Stimulated activated CD8-positive, alpha-beta memory T cell treated with anti-CD3 and anti-CD28 coated beads, Interleukin-12 subunit alpha, Interleukin-12 subunit beta, amount 100 ng/mL, for 24 hours (primary cell): Measurements from ENCODE around the gene LDB1.

Experiments
- DNase-seq: peaks from one replicate; pipeline ENCODE4 v3.0.0-alpha.2; 2020; ENCODE audit errors: extremely low read depth

LDB1 gene

DNA sequence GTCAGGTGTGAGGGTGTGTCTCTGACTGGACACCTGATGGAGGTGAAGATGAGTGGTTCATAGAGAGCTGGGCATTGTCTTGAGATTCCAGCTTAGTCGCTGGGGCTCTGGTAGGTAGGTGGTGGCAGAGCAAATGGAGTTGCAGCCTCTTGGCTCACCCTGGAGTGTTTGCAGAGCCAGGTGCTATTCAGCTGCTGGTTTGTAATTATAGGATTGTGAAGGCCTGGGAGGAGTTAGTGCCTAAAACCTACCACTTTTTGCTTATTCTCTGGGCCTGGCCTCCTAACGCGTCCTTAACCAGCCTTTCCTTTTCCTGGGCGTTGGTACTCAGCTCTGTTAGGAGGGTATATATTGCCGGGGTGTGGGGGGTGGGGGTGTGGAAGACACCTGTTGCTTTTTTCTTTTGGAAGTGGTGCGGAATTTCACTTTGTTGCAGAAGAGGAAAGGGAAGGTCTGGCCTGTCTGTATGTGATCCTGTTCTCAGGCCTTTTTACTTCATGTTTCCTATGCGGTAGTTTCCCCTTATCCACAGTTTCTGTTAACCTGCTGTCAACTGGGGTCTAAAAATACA is 15.9 kb upstream of the LDB1 start:
- DNase-seq = no peak

DNA sequence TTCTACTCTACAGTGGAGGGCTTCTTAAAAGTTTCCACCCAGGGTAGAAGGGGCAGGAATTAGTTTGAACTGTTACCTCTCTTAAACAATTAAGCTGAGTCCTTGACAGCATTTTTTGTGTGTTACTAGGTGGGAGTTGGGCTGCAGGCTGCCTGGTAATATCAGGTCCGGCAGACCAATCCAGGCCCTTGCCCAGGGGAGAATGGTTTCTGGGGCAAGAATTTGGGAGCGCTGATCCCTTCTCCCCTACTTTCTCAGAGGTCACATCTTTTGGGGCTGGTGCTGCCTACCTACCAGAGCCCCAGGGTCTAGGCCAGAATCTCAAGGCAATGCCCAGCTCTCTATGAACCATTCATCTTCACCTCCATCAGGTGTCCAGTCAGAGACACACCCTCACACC is 14.2 kb upstream of the LDB1 start:
- DNase-seq = no peak

GRCh38 chr10:102133373-102134195 is 13.4 kb upstream of the LDB1 start:
- peak; percentile 45 for DNase-seq

DNA sequence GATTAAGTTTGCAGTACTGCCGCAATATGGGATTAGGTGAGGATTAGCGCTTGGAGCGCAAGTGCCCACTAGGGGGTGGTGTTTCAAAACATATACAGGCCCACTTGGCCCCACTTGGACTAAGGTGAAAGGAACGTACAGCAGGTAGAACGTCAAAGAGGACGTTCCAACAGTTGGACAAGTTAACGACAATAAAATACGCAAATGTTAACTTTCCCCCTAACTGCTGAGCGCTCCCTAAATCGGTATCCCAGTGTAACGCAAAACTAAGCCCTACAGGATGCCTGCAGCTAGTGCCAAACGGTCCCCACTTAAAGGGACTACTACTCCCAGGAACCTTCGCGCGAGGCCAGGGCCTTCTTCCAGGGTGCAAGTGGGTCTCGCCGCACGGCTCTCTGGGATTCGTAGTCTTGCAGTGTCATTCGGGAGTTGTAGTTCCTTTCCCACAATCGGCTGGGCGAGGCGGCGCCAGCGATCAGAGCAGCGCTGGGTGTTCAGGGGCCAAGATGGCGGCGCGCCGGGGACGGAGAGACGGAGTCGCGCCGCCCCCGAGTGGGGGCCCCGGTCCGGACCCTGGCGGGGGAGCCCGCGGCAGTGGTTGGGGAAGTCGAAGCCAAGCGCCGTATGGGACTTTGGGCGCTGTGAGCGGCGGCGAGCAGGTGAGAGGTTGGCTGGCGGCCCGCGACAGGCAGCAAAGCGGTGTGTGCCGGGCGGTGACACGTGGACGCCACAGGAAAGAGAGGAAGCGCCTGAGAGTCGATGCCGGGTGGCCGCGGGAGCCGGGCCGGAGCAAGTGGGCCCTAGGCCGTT is 12.6 kb upstream of the LDB1 start, which contains the start of gene PPRC1:
Gene PPRC1 (plus strand): TSS at position 478 of the 810 bp plus-strand sequence. CDS start 29 bp downstream, at position 507.
- peak; percentile 94 for DNase-seq

DNA sequence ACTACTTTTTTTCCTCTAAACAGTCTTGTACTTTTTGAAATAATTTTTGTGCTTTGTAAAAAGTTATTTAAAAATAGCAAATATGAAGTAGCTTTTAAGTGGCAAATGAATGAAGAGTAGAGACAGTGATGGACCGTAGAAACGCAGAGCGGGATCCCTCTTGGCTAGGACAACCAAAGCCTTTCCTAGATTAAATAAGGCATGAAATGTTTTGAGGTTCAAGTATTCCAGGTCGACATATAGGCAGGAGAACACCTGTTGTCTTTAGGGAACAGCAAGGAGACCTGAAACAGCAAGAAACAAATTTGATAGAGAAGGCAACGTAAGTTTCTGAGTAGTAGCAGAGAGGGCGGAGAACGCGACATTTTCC is 12.0 kb upstream of the LDB1 start:
- no peak for DNase-seq

DNA sequence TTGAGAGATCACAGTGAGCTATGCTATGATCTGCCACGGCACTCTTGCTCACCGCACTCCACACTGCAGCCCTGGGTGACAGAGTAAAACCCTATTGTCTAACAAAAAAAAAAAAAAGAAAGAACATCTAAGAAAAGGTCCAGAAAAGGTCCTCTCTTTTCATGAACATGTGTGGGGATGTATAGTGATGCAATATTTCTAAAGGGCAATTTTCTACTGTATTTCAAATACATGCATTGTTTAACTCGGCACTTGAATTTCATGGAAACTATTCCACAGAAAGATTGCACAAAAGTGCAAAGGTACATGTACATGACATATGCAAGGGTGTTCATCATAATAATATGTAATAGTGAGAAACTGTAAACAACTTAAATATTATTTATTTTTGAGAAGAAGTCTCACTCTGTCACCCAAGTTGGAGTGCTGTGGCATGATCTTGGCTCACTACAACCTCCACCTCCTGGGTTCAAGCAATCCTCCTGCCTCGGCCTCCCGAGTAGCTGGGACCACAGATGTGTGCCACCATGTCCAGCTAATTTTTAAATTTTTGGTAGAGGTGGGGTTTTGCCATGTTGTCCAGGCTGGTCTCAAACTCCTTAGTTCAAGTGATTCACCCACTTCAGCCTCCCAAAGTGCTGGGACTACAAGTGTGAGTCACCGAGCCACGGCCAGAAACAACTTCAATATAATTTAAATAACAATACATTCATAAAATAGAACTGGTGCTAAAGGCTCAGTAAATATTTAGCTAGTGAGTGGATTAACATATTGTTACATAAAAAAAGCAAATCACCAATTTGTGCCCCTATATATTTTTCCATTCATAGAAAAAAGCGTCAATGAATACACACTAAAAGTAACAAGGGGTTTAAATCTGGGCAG is 11.4 kb upstream of the LDB1 start:
- DNase-seq = no peak

- no peak for DNase-seq
Observed at GRCh38 chr10:102123223-102123622, 3.1 kb upstream of the LDB1 start.

DNA sequence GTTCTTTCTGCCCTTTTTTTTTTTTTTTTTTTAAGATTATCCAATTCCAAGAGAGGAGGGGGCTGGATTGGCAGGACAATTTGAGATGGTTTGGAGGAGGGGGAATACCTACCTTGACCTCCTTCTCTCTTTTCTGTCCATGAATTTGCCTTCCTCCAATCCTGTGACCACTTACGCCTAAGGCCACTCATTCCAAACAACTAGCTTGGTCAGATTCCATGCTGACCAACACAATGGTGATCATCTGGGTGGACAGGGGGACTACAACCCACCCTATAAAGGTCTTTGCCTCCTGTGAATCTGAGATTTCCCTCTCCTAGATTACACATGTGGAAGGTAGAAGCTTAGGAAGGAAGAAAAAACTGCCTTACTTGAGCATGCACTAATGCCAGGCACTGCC is 2.3 kb upstream of the LDB1 start:
- DNase-seq = no peak

DNA sequence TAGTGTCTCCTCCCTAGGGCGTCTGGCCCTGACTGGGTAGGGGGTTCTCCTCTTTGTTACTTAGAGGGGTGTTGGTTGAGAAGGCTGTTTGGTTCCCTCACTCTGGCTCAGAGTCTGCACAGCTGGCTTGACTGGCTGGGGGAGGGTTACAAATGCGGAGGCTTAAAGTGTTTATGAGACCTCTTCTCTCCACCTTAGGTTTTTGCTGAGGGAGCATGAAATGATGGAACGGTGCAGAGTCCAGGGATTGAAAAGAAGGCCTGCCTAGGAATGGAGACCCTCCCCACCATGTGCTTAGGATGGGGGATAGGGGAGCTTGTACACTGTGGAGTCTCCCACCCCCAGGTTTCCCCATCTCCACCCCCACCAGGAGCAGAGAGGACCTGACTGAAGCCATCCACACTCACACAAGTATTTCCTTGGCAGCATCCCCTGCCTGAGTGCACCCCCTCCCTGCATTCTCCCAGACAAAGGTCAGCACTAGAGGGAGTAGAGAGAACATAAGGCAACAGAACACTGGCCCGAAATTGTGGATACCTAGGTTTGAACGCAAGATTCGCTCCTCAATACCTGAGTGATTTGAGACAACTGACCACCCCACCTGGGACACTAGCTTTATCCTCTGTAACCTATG is 1.7 kb upstream of the LDB1 start:
- DNase-seq = no peak

GRCh38 chr10:102120991-102121738 is 997 bp upstream of the LDB1 start:
- no peak for DNase-seq

GRCh38 chr10:102119417-102120141 is 589 bp downstream of the LDB1 start:
- peak; percentile 17 for DNase-seq

DNA sequence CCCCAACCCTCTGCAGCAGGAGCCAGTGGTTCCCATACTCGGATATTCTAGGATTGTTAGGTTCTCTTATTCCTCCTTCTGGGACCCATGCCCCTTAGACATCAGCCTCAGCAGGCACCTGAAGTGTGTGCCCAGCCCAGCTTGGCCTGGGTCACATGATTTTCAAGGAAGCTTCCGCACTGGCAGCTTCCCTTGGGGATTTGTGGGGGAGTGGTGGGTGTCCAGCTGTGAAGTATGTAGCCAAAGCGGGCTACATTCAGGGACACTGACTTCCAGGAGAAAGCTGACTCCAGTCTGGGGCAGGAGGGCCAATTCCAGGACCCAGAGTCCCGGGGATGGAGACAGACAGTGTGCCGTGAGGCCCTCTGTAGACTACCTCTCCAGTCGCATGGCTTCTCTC is 1.3 kb downstream of the LDB1 start:
- no peak for DNase-seq

DNA sequence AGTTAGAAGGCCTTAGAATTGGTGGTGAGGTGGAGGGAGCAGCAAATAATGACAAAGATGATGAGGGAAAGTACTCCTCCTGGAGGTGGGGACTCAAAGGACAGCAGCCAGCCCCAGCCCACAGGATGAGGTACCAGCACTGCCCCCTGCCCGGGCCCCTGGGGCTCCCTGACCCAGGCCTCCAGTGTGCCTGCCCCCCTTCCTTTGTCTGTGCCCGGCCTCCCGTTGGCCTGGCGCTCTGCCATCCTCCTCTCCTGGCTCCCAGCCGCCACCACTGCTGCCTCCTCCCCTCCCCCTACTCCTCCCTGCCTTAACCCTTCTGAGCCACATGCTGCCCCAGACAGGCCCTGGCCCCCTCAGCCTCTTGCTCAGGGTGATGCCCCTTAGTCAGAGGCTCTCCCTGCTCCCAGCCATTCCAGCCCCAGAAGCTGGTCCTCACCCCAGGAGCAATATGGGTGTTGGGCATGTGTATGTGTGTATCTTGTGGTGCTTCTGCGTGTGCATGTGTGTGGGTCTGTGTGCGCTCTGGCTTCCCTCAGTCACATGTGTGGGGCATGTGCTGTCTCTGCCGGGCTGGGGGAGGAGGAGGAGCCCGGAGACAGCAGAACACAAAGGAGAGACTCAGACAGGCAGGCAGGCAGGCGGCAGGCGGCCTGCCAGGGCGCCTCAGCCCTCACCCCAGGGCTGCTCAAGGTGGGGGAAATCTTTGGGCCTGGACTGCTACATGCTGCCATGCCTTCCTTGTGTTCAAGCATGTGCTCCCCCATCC is 2.6 kb downstream of the LDB1 start:
- peak; percentile 23 for DNase-seq

- no peak for DNase-seq
Observed at GRCh38 chr10:102116656-102117055, 3.5 kb downstream of the LDB1 start.

DNA sequence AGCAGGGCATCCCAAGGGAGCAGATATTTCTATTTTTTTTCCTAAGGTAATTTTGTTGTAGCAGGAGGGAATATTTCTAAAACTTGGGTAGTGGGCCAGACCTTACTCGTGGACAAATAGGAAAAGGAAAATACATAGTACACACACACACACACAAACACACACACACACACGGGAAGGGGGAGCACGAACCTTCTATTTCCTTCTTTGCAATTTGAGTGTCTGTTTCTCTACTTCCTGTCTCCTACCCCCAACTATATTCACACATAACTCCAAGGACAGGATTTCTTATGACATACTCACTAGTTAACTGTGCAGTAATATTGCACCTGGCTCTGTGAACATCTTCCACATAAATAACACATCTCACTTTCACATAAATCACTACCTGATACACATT is 4.4 kb downstream of the LDB1 start:
- no peak for DNase-seq

DNA sequence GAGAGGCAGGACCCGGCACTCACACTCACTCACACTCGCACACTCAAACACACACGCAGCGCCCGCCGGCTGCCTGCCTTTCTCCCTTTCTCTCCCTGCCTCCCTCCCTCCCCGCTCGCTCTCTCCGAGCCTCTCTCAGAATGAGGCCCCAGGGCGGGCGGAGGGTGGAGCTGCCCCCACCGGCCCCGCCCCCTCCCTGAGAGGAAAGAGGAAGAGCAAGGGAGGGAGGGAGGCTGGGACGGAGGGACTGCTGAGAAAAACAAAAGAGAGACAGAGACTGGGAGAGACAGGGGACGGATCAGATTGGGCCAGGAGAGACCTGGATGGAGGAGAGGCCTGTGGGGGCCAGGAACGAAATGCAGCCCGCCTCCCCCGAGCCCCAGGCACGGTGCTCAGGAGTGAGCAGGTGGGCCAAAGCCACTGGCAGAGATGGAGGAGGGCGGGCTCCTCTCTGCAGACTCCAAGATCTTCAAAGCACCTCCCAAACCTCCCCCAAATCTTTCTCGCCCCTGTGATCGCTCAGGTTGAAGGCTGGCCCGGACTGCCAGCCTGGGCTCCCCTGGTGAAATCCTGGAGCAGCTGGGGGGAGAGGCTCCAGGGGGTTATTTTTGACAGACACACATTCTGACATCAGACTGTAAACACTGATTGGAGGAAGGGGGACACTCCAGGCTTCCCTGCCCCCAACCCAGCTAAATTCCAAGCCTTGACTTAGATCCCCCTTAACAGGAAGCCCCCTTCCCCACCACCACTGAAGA is 5.1 kb downstream of the LDB1 start:
- DNase-seq = peak; percentile 63

- DNase-seq = no peak
Observed at GRCh38 chr10:102113956-102114857, 6.0 kb downstream of the LDB1 start.
